AG09309 (cell line): ENCODE data around the gene CXCR5.

ENCODE experiments used
- DNase-seq: peaks from one replicate; pipeline ENCODE4 v3.0.0-alpha.2; 2010; ENCODE audit warnings: low read depth
- H3K4me3 ChIP-seq: 2 replicates; pipeline ENCODE4 v1.5.1; 2011; ENCODE audit warnings: mild to moderate bottlenecking, low read depth, low read length, moderate library complexity; ENCODE audit not compliant: control insufficient read depth
- TF ChIP-seq, protein P1 (sequence below): IDR thresholded peaks from 2 replicates; pipeline ENCODE4 v1.5.1; 2011; ENCODE audit warnings: mild to moderate bottlenecking, low read depth, low read length, inconsistent platforms; ENCODE audit not compliant: insufficient read depth, control insufficient read depth; ENCODE audit errors: missing control alignments

Gene CXCR5

GRCh38 chr11:118921121-118921928 is 37.6 kb downstream of the CXCR5 start:
- no peak for DNase-seq
- H3K4me3 ChIP-seq, result peak overlapping the region; percentile 99
- TF ChIP-seq, protein P1, sequence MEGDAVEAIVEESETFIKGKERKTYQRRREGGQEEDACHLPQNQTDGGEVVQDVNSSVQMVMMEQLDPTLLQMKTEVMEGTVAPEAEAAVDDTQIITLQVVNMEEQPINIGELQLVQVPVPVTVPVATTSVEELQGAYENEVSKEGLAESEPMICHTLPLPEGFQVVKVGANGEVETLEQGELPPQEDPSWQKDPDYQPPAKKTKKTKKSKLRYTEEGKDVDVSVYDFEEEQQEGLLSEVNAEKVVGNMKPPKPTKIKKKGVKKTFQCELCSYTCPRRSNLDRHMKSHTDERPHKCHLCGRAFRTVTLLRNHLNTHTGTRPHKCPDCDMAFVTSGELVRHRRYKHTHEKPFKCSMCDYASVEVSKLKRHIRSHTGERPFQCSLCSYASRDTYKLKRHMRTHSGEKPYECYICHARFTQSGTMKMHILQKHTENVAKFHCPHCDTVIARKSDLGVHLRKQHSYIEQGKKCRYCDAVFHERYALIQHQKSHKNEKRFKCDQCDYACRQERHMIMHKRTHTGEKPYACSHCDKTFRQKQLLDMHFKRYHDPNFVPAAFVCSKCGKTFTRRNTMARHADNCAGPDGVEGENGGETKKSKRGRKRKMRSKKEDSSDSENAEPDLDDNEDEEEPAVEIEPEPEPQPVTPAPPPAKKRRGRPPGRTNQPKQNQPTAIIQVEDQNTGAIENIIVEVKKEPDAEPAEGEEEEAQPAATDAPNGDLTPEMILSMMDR, result no peak

GRCh38 chr11:118921929-118922744 is 38.4 kb downstream of the CXCR5 start:
- TF ChIP-seq, protein P1, result no peak
- H3K4me3 ChIP-seq, result peak overlapping the region; percentile 99
- no peak for DNase-seq

DNA sequence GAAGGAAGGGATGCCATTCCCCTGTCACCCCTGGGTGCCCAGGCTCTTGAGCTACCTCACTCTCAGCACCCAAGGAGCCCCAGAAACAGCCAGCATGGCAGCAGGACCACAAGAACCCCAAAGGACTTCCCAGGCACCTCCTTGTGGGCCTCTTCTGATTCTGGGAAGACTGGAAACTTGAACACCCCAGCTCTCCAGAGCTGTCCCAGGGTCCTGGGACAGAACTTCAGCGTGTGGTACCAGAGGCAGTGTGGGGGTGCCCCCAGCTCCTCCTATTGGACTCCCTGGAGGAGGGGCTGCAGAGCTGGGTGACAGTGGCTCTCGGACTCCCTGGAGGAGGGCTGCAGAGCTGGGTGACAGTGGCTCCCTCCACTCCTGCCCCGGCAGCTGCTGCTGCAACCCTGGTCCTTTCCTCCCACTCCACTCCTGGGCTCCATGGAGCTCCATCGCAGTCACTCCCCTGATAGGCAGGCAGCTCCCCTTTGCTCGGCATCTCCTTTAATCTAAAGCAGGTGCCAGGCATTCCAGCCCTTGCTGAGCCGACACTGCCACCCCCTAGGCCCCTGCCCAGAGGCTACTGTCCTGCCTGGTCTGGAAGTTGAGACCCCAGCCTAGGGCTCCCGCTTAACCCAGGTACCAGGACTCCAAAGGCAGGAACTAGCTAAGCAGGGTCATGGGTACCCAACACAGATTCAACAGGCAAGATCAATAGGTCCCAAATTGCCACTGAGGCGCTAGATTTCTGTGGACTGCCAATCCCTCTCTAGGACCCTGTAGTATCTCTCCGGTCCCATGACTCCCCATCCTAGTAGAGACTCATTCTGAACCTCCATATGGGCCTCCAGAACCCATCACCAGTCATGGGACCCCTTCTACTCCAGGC is 39.3 kb downstream of the CXCR5 start:
- TF ChIP-seq, protein P1, result no peak
- DNase-seq, result no peak
- peak overlapping the region; percentile 99 for H3K4me3 ChIP-seq

GRCh38 chr11:118923721-118924587 is 40.3 kb downstream of the CXCR5 start:
- TF ChIP-seq, protein P1, result no peak
- peak overlapping the region; percentile 99 for H3K4me3 ChIP-seq
- no peak for DNase-seq

GRCh38 chr11:118924591-118925585 is 41.2 kb downstream of the CXCR5 start:
- no peak for DNase-seq
- peak overlapping the region; percentile 99 for H3K4me3 ChIP-seq
- TF ChIP-seq, protein P1, result no peak
